NB4 (cell line): ENCODE results near the gene ZNF519.
"Not testable (repeated sequence)": the region's sequence is repeated elsewhere in the genome, so short reads cannot be mapped to it uniquely, and the experiment has no call there.

Experiments
- CTCF ChIP-seq: IDR thresholded peaks from one replicate; pipeline ENCODE4 v1.5.1; 2012; ENCODE audit warnings: low read depth, low read length
- POLR2A ChIP-seq: IDR thresholded peaks from 2 replicates; pipeline ENCODE4 v1.6.1; 2011; ENCODE audit warnings: mild to moderate bottlenecking; ENCODE audit not compliant: insufficient read length; ENCODE audit errors: extremely low read depth

GRCh38 chr18:14175404-14175803 lies 43.2 kb upstream of the ZNF519 start:
- TF ChIP-seq POLR2A, CTCF: not testable (repeated sequence)
